ENCODE data around the gene VPS8. TPM values are rescaled to one million over a fixed set of nuclear protein-coding genes. Genes with fewer than 3 reads are reported as not detected.
A peak's percentile ranks its signal among the peaks of the same experiment; 100 is the strongest.

The VPS8 gene
- polyA plus RNA-seq, 10 donors, result 47.9 to 120 (median 80.7) TPM

DNA sequence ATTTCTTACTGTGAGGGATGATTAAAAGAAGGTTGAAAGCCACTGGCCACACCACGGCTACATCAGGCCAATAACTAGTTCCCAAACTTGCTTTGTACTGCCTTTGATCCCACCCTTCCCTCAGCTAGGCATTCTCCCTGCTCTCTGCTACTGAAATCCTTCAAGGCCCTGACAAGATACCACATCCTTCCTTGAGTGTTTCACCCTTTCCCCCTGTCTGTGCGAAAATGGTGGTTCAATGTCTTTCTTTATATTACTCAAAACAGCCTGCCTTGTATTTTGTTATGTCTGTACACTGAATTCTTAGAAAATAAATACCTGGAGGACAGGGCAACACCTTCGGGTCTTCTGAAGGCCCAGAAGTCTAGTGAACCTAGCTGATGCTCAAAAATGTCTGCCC lies 932 bp upstream of the VPS8 start:
- no peak for DNase-seq

GRCh38 chr3:184811663-184811998 lies 335 bp upstream of the VPS8 start:
- DNase-seq, result no peak

DNA sequence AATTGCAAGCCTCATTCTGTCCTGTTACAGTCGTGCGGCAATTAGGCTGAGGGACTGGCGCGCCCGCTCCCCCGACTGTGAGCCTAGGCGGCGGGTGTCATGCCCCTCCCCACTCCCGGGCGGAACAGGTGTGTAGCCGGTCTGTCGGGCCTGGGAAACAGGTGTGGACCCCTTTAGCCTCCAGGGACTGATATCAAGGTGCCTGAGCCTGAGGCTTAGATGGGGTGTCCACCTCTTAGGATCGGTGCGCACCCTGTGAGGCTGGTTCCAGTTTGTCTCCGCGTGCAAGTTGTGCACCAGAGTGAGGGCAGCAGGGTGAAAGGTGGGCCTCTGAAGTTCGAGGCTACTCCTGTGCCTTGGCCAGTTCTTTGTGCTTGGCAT lies 686 bp downstream of the VPS8 start:
- DNase-seq, result no peak

DNA sequence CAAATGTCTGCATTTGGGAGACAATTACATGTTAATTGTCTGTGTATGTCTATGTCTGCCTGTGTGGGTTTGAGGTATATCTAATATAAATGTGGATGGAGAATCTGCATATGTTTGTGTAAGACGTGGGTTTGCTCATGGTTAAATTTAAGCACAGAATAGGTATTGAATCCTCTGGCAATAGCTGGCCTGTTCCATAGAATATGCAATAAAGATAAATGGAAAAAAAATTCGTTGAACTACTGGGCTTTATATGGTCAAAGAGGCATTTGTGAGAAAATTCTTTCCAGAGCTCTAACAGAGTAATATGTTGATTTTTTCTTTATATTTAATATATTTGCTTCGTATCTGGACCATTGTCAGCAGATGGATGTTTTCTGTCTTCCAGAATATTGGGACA lies 1.4 kb downstream of the VPS8 start:
- DNase-seq, result no peak

DNA sequence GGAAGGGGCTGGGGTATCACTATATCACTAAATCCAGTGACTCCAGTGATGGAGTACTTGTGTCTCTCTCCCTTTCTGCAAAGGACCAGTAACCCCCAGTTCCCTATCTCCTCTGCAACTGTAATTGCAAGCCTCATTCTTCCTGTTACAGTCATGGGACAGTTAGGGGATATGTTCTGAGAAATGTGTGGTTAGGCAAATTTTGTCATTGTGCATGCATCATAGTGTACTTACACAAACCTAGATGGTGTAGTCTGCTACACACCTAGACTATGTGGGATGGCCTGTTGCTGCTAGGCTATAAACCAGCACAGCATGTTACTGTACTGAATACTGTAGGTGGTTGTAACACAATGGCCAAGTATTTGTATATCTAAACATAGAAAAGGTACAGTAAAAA lies 2.2 kb downstream of the VPS8 start:
- DNase-seq, result no peak

DNA sequence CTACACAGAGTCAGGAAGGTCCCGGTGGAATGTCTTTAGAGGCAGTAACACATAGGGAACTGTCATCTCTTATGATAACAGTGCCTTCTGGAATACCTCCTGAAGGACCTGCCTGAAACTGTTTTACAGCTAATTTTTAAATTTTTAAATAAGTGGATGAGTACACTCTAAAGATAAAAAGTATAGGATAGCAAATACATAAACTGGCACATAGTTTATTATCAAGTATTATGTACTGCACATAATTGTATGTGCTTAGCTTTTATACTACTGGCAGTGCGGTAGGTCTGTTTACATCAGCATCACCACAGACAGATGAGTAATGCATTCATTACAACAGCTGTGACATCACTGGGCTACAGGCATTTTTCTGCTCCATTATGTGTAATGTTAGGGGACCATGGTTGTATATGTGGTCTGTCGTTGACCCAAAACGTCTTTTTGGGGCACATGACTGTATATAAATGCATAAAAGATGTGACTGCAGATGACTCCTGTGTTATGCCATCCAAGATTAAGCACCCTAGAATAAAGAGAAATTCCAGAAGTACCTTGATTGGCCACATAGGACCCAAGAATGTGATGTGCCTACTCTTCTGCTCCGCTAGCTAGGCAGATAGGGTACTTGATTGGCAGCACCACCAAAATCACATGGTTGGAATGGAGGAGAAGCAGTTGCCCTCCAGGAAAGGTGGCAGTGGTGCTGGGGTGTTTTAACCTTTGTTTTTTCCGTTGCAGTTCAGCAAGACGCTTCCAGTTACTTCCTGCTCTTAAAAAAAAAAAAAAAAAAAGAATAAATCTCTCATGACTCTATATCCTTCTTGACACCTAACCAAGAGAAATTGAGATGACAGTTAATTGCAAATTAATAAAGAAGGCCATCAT lies 3.3 kb downstream of the VPS8 start:
- peak in 1 of 3 donors; percentile 32 for DNase-seq

DNA sequence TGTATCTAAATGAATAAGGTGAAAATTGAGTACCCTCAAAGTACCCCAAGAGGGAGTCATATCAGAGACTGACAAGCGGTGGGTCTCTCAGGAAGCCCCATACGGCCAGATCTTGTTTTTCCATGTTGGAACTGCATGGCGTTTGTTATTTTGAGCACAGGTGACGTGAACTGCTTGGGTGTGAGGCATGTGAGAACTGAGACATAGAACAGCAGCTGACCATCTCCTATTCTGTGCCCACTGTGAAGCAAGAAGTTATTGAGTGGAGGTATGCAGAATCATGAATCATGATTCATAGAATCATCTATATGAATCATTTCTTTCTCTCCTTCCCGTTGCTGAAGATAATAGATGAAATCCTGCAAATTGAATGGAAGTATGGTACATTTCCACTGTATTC lies 4.6 kb downstream of the VPS8 start:
- peak in 2 of 3 donors; percentile 22 to 31 for DNase-seq

DNA sequence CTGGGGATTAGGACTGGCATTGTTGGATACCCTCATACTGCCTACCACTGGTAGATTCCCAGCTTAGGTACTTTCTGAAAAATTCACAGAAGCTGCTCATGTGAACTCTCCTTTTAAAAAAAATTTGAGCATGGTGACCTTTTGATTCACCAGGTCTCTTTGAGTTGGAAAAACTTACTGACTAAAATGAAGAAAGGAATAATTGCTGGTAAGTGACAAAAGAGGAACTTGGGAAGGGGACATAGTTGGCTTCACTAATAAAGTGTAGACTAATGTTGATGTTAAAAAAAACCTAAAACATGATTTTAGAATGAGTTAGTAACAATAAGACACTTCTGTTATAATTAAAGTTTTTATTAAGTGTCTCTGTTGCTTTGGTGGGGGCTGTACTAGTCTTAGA lies 8.6 kb downstream of the VPS8 start:
- no peak for DNase-seq

DNA sequence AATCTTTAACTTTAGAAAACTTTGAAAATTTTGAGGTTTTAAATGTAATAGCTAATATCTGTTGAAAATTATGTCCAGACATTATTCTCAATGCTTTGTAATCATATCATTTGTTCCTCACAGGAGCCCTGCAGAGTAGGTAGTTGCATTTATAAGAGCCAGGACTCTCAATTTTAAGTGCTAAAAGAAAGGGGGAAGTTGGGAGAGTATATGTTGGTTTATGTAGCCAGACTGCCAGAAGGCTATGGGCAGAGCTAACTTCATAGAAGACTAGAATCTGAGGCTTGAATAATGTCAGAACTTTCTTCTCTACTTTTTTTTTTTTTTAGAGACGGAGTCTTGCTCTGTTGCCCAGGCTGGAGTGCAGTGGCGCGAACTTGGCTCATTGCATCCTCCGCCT lies 9.1 kb downstream of the VPS8 start:
- no peak for DNase-seq

DNA sequence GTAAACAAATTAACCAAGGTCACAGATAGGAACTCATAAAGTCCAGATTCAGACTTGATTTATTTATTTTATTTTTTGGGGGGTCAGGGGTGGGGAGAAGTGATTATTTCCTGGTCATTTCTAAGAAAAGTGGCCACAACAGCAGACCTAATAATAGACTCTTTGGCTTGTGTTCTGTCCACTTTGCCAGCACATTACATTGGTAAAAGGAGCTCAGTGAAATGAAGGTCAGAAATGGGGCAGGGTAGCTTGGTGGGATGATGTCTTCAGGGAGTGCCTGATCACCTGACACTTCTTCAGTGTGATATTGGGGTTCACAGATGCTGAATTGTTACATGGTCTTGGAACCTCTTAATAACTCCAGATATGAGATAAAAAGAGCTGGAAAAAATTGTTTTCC lies 10.1 kb downstream of the VPS8 start:
- DNase-seq, result no peak

GRCh38 chr3:184822654-184823053 lies 10.7 kb downstream of the VPS8 start:
- no peak for DNase-seq

- DNase-seq, result no peak
Observed at GRCh38 chr3:184823990-184824389, 12.0 kb downstream of the VPS8 start.

DNA sequence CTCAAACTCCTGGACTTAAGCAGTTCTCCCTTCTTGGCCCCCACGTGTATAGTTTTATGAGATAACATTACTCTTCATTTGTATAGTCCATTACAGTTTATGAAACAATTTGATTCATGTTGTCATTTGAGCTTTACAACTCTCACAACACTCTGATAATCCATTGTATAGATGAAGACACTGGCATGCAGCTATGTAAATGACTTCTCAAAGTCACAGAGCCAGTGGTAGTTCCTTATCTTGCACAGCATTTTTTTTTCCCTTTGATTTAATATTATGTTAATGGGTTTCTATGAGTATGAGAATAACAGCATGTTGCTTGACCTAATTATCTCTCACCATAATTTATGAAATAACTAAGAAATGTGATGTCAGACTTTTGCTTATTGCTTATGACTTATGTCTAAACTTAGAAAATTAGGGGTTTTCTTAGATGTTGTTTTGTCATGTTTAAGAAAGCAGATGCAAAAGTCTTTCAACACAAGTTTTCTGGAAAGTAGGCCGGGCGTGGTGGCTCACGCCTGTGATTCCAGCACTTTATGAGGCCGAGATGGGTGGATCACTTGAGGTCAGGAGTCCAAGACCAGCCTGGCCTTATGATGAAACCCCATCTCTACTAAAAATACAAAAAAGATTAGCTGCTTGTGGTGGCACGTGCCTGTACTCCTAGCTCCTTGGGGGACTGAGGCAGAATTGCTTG lies 13.3 kb downstream of the VPS8 start:
- no peak for DNase-seq

DNA sequence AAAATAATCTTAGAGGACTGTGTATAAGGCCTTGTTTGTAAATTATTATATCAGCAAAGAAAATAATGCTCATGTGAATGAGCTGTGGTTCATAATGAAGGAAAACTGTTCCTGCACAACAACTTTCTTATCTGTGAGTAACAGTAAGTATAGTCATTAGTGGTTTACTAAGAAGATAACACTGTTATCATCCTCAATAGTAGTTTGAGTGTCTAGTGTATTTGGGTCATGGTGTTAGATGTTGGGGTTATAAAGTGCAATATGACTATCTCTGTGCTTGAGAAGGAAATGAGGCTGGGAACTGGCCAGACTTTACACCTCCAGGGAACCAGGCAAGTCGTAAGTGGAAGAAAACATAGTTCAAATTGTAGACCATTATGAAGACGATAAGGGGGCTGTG lies 15.6 kb downstream of the VPS8 start:
- DNase-seq, result no peak

- no peak for DNase-seq
Observed at GRCh38 chr3:184832044-184832443, 20.1 kb downstream of the VPS8 start.

DNA sequence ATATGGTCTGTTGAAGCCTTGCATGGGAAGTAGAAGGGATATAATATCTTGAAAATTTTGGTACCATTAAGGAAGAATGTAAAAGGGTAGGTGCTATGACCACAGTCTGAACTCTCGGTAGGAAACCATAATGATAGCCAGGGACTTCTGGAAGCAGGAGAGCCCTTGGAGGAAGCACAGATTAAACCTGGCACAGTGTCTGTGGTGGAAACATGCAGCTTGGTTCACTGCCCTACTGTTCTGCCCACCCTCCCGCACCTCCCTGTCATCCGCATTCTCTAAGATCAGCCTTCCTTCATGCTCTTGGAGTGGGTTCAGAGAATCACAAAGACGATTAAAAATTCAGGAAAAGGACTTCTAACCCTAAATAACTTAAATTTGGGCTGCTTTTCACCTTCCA lies 20.9 kb downstream of the VPS8 start:
- no peak for DNase-seq

DNA sequence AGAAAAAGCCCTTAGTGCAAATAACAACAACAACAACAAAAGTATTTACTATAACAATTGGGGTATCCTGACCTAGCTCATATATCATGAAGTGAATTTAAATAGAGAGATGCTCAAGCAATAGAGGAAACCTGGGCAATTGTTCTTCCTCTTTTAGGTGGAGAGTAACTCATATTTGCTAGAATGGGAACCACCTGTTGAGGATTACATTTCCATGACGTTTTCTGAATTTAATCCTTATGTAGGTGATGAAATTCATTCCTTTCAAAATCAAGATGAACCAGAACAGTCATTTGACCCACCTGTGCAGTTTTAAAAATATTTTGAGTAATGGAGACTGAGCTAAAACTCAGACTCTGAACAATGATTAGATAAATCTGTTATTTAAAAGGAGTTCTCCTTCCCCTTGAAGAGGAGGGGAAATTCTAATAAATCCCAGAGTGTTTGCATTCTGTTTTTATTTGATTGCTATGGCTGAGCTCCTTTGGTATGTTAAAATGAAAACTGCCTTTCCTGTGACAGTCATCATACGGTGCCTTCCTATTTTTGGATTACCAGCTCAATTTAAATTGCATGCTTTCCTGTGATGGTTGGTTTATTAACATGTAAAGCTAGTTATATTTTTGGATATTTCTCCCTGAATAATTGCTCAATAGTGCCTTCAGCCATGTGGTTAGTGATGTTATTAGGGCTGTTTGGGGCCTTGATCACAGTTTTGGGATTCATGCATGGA lies 24.3 kb downstream of the VPS8 start:
- DNase-seq, result no peak

DNA sequence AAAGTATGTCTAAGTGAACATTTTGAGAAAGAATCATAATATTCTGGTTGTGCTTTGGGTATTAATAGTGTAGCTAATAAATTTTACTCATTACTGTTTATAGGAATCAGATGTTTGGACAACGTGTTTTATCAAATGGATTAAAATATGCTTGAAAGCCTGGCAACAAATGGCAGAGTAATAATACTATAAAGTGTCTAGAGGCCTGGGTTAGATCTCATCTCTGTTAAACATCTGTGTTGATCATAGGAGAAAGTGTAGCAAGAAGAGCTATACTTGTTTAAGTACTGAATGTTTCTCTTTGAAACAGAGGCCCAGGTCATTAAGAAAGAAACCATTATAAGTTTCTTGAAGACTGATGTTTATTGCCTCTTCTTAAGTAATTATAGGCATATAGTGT lies 30.5 kb downstream of the VPS8 start:
- DNase-seq, result peak in 1 of 3 donors; percentile 5

- DNase-seq, result no peak
Observed at GRCh38 chr3:184845819-184846218, 33.9 kb downstream of the VPS8 start.

GRCh38 chr3:184846496-184846895 lies 34.5 kb downstream of the VPS8 start:
- peak in 2 of 3 donors; percentile 15 to 37 for DNase-seq

DNA sequence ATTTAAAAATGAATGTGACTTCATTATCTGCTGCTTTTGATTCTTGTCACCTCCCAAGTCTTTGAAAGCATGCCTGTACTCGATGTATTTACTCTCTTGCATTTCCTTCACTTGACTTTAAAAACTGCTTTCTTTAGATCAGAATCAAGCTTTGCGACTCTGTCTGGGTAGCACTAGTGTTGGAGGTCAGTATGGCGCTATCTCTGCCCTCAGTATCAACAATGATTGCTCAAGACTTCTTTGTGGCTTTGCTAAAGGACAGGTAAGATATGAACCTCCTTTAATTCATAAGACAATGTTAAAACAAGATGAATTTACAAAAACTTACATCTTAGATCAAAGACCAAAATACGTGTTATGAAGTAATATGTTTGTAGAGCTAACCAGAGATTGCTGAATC lies 37.0 kb downstream of the VPS8 start:
- DNase-seq, result no peak

DNA sequence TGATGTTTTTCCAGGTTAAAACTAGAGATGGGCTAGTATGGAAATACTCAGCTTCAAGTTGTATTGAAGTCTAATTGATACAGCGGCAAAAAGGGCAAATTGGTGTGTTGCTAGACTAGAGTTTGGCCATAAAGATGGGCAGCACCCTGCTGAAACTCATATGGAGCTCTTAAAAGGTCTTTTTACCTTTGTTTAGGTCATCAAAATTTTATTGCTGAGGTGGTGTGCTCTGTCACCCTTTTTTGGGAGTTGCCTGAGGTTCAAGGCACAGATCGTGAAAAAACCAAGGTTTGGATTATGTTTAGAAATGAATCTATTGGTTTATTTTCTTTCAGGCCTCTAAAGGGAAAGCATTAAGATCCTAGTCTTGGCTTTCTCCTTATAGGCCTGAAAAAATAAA lies 38.2 kb downstream of the VPS8 start:
- DNase-seq, result no peak

GRCh38 chr3:184857099-184857498 lies 45.1 kb downstream of the VPS8 start:
- DNase-seq, result no peak
